GM15510 (cell line): ENCODE data around the gene RPH3AL.

Source experiments
- POLR2A ChIP-seq: IDR thresholded peaks from 3 replicates; pipeline ENCODE4 v1.6.1; 2011; ENCODE audit warnings: borderline replicate concordance; ENCODE audit not compliant: insufficient read length; ENCODE audit errors: extremely low read depth

Gene RPH3AL

DNA sequence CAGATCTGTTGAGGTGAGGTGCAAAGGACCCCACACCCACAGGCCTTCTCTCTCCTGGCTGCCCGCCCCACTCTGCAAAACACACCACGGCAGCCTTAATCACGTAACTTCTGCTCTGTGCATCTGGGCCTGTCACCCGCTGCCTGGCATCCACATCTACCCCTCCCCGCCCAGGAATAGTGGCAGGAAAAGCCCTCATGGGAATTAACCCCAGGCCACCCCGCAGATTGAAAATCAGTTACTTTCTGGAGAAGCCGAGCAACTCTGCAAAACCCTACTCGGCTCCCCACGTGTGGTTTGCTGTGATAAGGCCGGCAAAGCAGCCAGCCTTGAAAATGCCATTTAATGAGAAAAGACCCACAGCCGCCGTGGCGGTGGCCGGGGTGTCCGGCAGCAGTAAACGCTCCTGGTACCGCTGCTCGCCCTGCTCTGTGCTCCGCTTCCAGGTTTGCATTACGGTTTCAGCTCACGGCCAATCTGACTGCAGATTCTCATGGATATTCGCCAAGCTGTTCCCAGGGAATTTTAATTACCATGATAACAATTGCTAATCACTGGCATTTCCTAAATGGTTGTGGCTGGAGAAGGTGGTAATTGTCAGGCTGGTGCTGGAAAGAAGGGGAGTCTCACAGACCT is 93.1 kb downstream of the RPH3AL start:
- TF ChIP-seq POLR2A, result no peak

DNA sequence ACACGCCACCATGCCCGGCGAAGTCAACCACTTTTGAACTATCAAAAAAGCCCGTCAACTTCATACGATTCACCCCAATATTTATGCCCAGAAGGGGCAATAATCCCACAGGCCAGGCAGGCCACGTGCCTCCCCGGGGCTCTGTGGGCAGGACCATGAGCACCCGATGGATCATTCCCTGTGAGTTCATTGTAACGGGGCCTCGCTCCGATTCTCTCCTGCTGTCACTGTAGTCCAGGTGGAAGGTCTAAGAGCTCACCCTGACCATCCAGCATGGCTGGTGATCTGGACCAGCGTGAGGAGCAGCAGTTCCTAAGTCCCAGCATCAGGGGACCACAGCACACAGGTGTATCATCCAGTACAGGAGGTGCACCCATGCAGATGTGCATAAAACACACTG is 93.7 kb downstream of the RPH3AL start:
- no peak for TF ChIP-seq POLR2A

DNA sequence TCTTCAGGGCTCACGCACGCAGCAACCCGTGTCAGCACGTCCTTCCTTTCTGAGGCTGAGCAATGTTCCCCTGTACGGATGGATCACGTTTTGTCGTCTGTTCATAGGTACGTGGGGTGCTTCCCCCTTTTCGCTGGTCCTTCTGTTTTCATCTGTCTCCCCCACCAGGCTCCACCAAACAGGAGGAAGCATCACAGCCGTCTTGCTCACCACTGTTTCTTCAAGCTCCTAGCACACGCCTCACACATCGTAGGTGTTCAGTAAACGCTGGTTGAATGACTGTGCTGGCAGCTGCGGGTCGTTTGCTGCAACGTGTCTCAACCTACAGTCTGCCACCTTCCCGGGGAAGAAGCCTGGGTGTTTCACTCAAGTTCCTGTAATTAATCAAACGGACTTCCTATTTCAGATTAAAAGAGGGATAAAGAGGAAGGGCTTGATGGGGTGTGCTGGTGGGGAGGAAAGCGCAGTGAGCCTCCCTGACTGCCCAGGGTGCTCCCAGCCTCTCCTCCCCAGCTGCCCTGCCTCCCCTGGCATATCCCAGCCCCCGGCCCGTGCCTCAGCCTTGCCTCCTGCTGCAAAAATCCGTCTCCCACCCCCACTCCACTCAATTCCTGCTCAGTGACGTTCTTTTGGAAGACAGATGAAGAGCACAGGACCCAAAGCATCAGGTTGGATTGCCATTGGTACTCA is 94.4 kb downstream of the RPH3AL start:
- TF ChIP-seq POLR2A, result no peak

DNA sequence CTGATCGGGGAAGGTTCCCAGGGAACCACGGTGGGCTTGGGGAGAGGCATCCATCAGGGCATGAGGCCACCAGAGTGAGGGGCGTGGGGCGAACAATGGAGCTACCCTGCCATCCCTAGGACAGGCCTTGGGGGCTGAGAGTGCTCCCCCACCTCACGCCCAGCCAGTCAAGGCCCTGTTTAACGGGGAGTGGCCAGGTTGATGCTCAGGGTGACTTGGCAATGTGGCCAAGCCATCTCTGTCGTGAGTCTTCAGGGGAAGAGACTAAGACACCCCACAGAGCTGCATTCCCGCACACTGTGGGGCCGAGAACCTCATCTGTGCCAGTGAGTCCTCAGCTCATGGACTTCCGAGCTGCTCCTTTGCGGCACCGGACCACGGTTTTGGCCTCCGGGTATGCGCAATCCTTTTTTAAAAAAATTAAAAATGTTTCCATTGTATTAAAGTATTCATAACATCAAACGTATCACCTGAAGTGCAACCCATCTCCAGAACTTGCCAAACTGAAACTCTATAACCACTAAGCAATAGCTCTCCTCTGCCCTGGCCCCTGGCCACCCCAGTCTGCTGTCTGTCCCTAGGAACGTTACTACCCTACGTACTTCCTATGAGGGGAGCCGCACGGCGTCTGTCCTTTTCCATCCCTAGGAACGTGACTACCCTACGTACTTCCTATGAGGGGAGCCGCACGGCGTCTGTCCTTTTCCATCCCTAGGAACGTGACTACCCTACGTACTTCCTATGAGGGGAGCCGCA is 99.3 kb downstream of the RPH3AL start:
- no peak for TF ChIP-seq POLR2A

DNA sequence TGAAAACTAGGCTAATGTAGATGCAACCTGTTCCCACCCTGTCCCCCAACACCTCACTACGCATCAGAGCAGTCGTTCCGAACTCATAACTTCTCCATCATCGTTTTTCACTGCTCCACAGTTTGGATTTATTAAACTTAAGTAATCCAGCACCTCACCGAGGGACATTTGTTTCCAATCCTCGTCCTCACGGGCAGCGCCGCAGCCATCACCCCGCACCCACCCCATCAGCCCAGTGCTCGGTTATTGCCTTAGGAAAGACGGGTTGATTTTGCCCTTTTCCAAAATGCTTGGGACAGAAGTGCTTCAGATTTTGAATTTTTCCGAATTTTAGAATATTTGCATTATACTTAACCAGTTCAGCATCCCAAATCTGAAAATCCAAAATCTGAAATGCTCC is 100.2 kb downstream of the RPH3AL start:
- TF ChIP-seq POLR2A, result no peak

DNA sequence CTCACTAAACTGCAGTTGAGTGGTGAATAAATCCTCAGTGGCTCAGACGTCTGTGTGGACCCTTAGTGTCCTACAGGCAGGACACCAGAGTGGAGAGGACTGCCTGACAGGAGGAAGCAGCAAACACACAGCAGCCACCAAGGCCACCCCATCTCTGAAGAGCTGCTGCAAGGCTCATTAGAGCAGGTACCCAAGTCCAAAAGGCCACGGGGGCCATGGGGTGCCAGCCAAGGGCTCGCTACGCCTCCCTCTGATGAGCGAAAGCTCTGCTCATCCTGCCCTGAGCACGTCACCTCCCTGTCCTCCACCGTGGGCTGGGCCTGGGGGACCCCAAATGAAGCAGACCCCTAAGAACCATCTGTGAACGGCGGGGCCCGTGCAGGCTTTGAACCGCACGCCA is 101.1 kb downstream of the RPH3AL start:
- no peak for TF ChIP-seq POLR2A

DNA sequence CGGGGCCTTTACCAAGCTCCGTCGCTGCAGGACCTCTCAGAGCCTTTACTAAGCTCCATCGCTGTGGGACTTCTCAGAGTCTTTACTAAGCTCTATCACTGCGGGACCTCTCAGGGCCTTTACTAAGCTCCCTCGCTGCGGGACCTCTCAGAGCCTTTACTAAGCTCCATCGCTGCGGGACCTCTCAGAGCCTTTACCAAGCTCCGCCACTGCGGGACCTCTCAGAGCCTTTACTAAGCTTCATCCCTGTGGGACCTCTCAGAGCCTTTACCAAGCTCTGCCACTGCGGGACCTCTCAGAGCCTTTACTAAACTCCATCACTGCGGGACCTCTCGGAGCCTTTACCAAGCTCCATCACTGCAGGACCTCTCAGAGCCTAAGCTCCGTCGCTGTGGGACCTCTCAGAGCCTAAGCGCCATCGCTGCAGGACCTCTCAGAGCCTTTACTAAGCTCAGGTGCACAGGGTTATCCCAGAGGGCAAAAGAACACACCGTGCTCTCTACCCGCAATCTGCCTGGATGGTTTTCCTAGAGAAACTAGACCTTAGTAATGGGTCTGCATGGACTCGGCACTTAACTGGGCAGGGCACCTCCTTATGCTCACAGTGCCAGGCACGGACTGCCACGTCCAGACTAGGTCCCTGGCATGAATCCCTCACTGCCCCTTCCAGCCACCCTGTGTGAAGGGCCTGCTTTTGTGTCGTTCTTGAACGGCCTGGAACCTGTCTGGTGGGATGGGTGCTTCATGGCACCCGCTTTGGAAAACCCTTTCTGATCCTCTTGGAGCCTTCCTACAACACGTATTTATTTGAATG is 101.9 kb downstream of the RPH3AL start:
- TF ChIP-seq POLR2A, result no peak

DNA sequence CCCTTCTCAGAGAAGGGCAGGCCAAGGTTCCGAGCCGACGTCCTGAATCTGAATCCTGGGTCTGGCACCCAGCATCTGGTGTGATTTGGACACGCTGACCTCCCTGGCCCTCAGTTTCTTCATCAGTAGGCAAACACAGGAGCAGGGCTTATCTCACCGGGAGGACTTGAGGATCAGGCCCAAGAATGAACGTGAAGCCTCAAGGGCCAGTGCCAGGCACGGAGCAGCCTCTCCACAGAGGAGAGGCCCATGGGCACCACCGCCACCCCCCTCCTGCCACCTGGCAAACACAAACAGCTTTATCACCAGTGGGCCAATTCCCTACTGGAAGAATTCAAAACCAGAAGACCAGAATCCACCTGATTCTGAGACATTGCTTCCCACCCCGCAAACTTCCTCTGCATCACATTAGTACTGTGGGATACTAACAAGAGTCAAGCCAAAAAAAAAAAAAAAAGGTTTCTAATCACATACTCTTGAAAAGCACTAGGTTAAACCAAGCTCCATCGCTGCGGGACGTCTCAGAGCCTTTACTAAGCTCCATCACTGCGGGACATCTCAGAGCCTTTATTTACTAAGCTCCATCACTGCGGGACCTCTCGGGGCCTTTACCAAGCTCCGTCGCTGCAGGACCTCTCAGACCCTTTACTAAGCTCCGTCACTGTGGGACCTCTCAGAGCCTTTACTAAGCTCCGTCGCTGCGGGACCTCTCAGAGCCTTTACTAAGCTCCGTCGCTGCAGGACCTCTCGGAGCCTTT is 103.2 kb downstream of the RPH3AL start:
- TF ChIP-seq POLR2A, result no peak

DNA sequence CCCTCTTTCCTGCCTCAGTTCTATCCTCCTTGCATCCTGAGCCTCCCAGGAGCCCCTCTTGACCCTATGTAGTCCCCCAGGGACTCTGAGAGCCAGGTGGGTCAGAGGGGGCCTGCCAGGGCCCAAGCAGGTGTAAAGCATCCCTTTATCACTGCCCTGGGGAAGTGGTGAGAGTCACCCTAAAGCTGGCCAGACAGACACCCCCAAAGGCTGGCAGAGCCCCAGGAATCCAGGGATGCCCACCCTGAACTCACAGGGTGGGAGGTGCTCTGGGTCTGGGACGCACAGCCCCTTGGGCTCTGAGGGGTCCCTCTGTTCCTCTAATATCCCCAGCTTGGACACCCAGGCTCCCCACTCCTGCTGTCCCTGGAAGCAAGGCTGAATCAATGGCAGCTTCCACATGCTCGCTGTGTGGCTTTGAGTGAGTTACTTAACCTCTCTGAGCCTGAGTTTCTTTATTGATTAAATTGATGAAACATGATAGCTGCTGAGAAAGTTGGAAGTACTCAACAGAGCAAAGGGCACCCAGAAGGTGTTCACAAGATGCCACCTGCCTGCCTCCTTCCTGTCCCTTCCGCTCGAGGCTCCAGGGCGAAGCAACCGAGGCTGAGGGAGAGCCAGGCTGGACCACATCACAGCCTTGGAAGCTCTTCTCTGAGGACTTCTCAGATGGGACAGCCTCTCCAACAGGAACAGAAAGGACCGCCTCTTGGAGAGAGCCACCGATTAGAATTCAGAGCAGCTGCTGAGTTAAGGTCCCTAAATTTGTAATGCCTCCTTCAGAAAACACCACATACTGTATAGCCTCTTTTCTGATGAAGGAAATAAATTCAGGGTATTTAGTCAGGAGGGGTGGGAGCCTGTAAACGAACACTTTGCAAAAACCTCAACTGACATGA is 104.0 kb downstream of the RPH3AL start:
- TF ChIP-seq POLR2A, result no peak

DNA sequence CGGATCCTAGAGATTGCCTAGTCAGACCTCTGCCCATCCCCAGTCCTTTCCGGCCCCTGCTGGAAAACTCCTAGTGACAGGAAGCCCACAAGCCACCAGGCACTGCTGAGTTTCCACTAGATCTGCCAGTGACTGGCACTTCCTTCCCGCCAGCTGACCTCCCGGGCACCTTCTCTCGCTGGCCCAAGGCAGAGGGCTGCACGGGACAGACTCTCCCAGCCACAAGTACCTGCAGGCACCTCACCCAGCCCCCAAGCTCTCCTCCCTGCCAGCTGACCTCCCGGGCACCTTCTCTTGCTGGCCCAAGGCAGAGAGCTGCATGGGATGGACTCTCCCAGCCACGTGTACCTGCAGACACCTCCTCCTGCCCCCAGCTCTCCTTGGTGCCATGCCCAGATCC is 104.8 kb downstream of the RPH3AL start:
- TF ChIP-seq POLR2A, result no peak

DNA sequence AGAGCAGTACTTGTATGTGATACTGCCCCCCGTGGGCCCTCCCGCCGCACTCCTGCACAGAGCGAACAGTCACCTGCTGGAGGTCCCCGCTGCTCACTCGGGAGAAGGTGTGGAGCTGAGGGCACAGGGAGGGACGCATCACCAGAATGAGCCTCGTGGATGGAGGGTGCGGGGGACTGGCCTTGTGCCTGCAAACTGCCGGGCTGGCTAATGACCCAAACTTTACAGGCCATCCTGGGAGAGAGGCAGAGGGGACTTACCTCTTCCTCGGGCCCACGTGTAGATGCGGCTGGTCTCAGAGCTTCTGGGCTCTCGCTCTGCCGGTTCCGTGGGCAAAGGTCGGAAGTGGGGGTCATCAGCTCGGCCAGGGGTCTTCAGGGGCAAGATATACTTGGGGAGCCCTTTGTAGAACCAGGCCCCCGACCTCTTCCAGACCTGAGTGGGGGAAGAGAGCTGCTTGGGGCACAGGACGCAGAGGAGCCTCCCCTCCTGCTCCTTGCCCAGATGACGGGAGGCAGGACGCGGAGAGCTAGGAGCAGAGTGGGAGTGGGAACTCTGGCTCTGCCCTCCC is 105.7 kb downstream of the RPH3AL start:
- TF ChIP-seq POLR2A, result no peak

DNA sequence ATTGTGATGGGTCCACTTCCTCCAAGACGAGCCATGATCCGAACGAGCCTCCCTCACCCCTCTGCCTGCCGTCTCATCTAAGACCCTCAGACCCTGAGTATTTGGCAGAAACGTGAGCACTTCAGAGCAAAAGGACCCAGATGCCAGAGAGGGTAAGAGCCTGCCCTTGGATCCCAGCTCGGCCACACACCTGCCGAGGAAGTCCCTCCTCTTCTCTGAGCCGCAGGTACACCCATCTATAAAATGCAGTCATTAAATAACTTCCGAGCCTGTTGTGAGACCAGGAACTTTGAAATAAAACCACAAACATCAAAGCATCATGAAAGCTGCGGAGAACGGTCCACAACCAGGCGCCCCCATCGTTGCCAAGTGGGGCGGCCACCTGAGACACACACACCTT is 106.4 kb downstream of the RPH3AL start:
- no peak for TF ChIP-seq POLR2A

DNA sequence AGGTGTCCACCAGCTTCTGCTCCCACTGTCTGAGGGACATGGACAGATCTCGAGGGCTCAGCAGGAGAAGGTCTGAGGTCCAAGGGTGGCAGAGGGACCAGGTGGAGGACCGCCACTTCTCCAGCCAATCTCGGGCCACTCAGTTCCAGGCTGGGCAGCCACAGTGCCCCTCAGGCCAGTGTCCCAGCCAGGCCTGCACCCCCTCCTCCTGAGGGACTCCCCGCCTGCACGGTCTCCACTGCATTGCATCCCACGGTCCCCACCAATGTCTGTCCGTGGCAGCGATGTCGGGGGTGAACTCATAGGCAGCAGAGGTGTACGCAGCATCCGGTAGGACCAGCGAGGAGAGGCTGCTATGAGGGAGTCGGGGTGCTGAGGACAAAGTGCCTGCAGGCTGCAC is 107.0 kb downstream of the RPH3AL start:
- no peak for TF ChIP-seq POLR2A
